Mucosa of stomach (tissue), 1 donor: ENCODE results near the gene VPS4A.

Source experiments
- H3K27me3 ChIP-seq: one replicate; pipeline ENCODE4 v1.7.0; 2013; ENCODE audit warnings: mild to moderate bottlenecking, low read length; ENCODE audit not compliant: control insufficient read depth, insufficient read depth
- H3K36me3 ChIP-seq: one replicate; pipeline ENCODE4 v1.7.0; 2013; ENCODE audit warnings: low read length; ENCODE audit not compliant: control insufficient read depth, insufficient read depth
- H3K4me1 ChIP-seq: one replicate; pipeline ENCODE4 v1.7.0; 2013; ENCODE audit warnings: mild to moderate bottlenecking, low read length; ENCODE audit not compliant: control insufficient read depth, insufficient read depth
- H3K4me3 ChIP-seq: one replicate; pipeline ENCODE4 v1.7.0; 2013; ENCODE audit warnings: low read length
- H3K9ac ChIP-seq: one replicate; pipeline ENCODE4 v1.7.0; 2013; ENCODE audit warnings: mild to moderate bottlenecking, low read length, moderate library complexity
- H3K9me3 ChIP-seq: one replicate; pipeline ENCODE4 v1.7.0; 2013; ENCODE audit warnings: mild to moderate bottlenecking, low read length, moderate library complexity; ENCODE audit not compliant: control insufficient read depth
- donor health status: Pancreatic carcinoma.

VPS4A gene

GRCh38 chr16:69322343-69322742, 11.2 kb downstream of the VPS4A start:
- peaks cover 20% of the 10 kb centered on the region for H3K36me3 ChIP-seq
- H3K9me3 ChIP-seq = no peaks in the 10 kb centered on the region
- H3K4me1 ChIP-seq = peaks cover 26% of the 10 kb centered on the region
- no peak overlapping the region for H3K9ac ChIP-seq
- no peaks in the 10 kb centered on the region for H3K27me3 ChIP-seq
- no peak overlapping the region for H3K4me3 ChIP-seq

- Histone ChIP-seq H3K36me3 (peaks cover 20% of the 10 kb centered on the region), H3K9me3 (no peaks in the 10 kb centered on the region), H3K27me3 (no peaks in the 10 kb centered on the region), H3K4me3 (no peak overlapping the region), H3K4me1 (peaks cover 33% of the 10 kb centered on the region), H3K9ac (no peak overlapping the region)
Observed at GRCh38 chr16:69323415-69323814, 12.3 kb downstream of the VPS4A start.

- Histone ChIP-seq H3K27me3 (no peaks in the 10 kb centered on the region), H3K9ac (no peak overlapping the region), H3K4me3 (no peak overlapping the region), H3K4me1 (peaks cover 39% of the 10 kb centered on the region), H3K9me3 (no peaks in the 10 kb centered on the region), H3K36me3 (peaks cover 20% of the 10 kb centered on the region)
Observed at GRCh38 chr16:69324013-69324531, 12.9 kb downstream of the VPS4A start.

- Histone ChIP-seq H3K9me3 (no peaks in the 10 kb centered on the region), H3K4me1 (peaks cover 45% of the 10 kb centered on the region), H3K4me3 (no peak overlapping the region), H3K9ac (no peak overlapping the region), H3K27me3 (no peaks in the 10 kb centered on the region), H3K36me3 (peaks cover 19% of the 10 kb centered on the region)
Observed at GRCh38 chr16:69324585-69325253, 13.6 kb downstream of the VPS4A start.

- H3K9me3 ChIP-seq = no peaks in the 10 kb centered on the region
Observed at GRCh38 chr16:69325784-69326171, 14.6 kb downstream of the VPS4A start.

GRCh38 chr16:69326172-69326873, 15.2 kb downstream of the VPS4A start:
- peaks cover 45% of the 10 kb centered on the region for H3K4me1 ChIP-seq
- no peak overlapping the region for H3K9ac ChIP-seq

More at GRCh38 chr16:69325784-69326171, 14.6 kb downstream of the VPS4A start:
- no peak overlapping the region for H3K9ac ChIP-seq
- H3K27me3 ChIP-seq = no peaks in the 10 kb centered on the region
- H3K4me3 ChIP-seq = no peak overlapping the region
- peaks cover 8% of the 10 kb centered on the region for H3K36me3 ChIP-seq
- peaks cover 45% of the 10 kb centered on the region for H3K4me1 ChIP-seq

GRCh38 chr16:69327585-69328310, 16.6 kb downstream of the VPS4A start:
- Histone ChIP-seq H3K36me3 (peaks cover 4% of the 10 kb centered on the region), H3K27me3 (no peaks in the 10 kb centered on the region), H3K4me3 (no peak overlapping the region), H3K4me1 (peaks cover 45% of the 10 kb centered on the region), H3K9me3 (no peaks in the 10 kb centered on the region), H3K9ac (no peak overlapping the region)

More at GRCh38 chr16:69326172-69326873, 15.2 kb downstream of the VPS4A start:
- no peaks in the 10 kb centered on the region for H3K9me3 ChIP-seq
- no peaks in the 10 kb centered on the region for H3K27me3 ChIP-seq
- peaks cover 7% of the 10 kb centered on the region for H3K36me3 ChIP-seq
- no peak overlapping the region for H3K4me3 ChIP-seq

- peak overlapping the region; percentile 49 for H3K4me3 ChIP-seq
- peaks cover 1% of the 10 kb centered on the region for H3K36me3 ChIP-seq
- H3K4me1 ChIP-seq = peaks cover 44% of the 10 kb centered on the region
- peak overlapping the region; percentile 78 for H3K9ac ChIP-seq
- H3K27me3 ChIP-seq = no peaks in the 10 kb centered on the region
- H3K9me3 ChIP-seq = no peaks in the 10 kb centered on the region
Observed at GRCh38 chr16:69328854-69329316, 17.7 kb downstream of the VPS4A start.

- no peaks in the 10 kb centered on the region for H3K9me3 ChIP-seq
- H3K27me3 ChIP-seq = no peaks in the 10 kb centered on the region
- H3K4me1 ChIP-seq = peaks cover 36% of the 10 kb centered on the region
- H3K9ac ChIP-seq = peak overlapping the region; percentile 78
- H3K36me3 ChIP-seq = peaks cover 6% of the 10 kb centered on the region
- peak overlapping the region; percentile 49 for H3K4me3 ChIP-seq
Observed at GRCh38 chr16:69329369-69330285, 18.5 kb downstream of the VPS4A start.

GRCh38 chr16:69330286-69331109, 19.3 kb downstream of the VPS4A start, which contains the start of gene PDF:
PDF (minus strand) TSS chr16:69330588; CDS start chr16:69330570, 18 bp downstream.
- Histone ChIP-seq H3K4me3 (peak within 1 kb of the TSS; percentile 49), H3K27me3 (no peaks in the 10 kb centered on the region), H3K36me3 (peaks cover 6% of the 10 kb centered on the region), H3K4me1 (peaks cover 35% of the 10 kb centered on the region), H3K9me3 (no peaks in the 10 kb centered on the region), H3K9ac (peak within 1 kb of the TSS; percentile 78)
